ENCODE results near the gene IDH3A. TPM values are rescaled to one million over a fixed set of nuclear protein-coding genes. Genes with fewer than 3 reads are reported as not detected.
A peak's percentile ranks its signal among the peaks of the same experiment; 100 is the strongest.

The IDH3A gene
- total RNA-seq, 1 experiment from 2014 or later: 19.6 TPM

DNA sequence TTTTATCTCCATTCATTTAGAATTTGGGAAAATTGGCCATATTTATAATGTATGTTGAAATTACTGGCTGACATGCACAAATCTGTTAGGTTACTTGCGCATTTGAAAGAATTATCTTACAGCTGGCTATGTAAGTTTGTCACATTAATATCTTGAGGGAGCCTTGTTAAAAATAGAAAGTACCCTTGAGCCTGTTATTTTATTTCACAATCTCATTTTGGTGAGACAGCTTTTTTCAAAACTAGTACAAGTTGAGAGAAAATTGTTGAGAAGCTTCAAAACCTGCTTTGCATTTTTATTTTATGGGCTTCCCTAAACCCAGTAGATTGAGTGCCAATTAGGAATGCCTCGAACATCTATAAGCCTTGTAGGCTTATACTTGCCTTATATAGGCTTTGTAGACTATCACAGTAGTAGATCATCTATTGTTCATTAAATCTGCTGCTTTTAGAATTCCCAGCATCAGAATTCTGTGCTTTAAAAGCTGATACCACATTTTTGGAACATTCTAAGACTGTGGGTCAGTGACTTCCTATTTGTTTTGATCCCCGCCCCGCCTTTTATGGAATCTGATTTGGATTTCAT lies 6.3 kb downstream of the IDH3A start:
- in situ Hi-C loops (cut with HindIII; ENCODE audit: low pct_unique_long_range_greater_than_20kb, low sequenced_read_pairs): no loop called here
- no peak for DNase-seq (ENCODE audit: low read depth)

DNA sequence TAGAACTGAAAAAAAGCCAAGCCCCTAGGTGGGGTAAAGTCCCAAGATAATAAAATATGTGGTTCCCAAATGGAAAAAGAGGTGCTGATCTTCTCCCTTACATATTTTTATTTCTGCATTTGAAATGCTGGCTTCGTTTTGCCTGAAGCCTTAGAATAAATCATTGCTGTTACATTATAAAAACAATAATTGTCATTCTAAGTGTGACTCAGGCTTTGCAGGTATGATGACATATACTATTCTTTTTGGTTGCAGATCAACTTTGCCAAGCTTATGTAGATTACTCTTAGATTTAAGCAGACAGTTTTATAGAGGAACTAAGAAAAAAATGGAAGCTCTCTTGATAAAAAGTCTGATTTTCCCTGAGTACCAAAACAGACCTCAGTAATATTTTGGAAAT lies 7.5 kb downstream of the IDH3A start:
- in situ Hi-C loops (cut with HindIII; ENCODE audit: low pct_unique_long_range_greater_than_20kb, low sequenced_read_pairs): no loop called here

DNA sequence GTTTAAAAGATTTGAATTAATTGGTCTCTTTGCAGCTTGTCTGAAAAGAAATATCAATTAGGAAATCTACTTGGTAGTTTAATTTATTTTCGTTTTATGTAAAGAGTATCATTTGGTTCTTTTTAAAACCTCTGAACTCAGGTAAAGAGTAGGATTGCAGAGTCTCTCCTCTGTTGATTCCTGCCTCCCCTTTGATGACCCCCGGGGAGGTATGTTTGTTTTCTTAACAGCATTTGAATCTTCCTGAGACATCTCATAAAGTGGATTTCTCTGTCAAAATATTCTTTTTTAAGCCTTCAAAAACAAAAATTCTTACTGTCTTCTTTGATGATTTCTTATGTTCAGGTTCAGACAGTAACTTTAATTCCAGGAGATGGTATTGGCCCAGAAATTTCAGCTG lies 8.0 kb downstream of the IDH3A start:
- in situ Hi-C loops (cut with HindIII; ENCODE audit: low pct_unique_long_range_greater_than_20kb, low sequenced_read_pairs): no loop called here
- no peak for DNase-seq (ENCODE audit: low read depth)

More for the DNA sequence above, 7.5 kb downstream of the IDH3A start:
- no peak for DNase-seq (ENCODE audit: low read depth)

DNA sequence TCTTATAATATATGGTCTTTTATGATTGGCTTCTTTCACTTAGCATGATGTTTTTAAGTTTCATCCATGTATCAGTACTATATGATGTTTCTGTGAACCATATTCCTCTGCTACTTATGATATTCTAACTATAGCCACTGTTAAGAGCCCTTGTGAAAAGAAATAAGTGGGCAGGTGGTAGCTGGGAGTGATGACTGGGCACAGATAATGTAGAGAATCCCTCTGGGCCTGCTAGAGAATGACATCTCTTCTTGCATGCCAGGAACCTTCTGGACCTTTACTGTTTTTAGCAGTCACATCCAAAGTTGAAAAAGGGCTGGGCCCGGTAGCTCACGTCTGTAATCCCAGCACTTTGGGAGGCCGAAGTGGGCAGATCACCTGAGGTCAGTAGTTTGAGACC lies 10.2 kb downstream of the IDH3A start:
- in situ Hi-C loops (cut with HindIII; ENCODE audit: low pct_unique_long_range_greater_than_20kb, low sequenced_read_pairs): no loop called here
- DNase-seq (ENCODE audit: low read depth): no peak

DNA sequence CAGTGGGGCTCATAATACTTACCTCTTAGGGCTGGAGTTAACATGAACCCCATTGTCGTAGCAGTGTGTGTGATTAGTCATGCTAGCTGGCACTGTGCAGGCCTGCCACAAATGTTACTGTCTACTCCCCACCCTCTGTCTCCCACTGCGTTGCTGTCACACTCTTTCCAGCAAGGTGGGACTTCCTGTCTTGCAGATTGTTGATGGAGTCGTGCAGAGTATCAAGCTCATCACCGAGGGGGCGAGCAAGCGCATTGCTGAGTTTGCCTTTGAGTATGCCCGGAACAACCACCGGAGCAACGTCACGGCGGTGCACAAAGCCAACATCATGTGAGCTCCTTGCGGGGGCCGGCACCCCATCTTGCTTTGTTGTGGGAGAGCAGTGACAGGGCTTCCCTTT lies 12.9 kb downstream of the IDH3A start:
- in situ Hi-C loops (cut with HindIII; ENCODE audit: low pct_unique_long_range_greater_than_20kb, low sequenced_read_pairs): no loop called here
- no peak for DNase-seq (ENCODE audit: low read depth)

DNA sequence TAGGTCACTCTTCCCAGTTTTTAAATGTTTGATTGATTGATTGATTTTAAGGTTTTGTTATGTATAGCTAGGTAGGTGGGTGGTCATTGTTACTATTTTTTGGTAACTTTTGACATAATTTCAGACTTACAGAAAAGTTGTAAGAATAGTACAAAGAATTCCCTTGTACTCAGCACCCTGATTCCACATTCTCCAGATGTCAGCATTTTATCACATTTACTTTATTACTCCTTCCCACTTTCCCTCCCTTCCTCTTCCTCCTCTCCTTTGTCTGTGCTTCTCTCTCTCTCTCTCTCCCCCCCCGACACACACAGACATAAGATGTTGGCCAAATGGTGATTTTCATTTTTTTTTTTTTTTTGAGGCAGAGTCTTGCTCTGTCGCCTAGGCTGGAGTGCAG lies 14.8 kb downstream of the IDH3A start:
- no peak for DNase-seq (ENCODE audit: low read depth)
- in situ Hi-C loops (cut with HindIII; ENCODE audit: low pct_unique_long_range_greater_than_20kb, low sequenced_read_pairs): no loop called here

DNA sequence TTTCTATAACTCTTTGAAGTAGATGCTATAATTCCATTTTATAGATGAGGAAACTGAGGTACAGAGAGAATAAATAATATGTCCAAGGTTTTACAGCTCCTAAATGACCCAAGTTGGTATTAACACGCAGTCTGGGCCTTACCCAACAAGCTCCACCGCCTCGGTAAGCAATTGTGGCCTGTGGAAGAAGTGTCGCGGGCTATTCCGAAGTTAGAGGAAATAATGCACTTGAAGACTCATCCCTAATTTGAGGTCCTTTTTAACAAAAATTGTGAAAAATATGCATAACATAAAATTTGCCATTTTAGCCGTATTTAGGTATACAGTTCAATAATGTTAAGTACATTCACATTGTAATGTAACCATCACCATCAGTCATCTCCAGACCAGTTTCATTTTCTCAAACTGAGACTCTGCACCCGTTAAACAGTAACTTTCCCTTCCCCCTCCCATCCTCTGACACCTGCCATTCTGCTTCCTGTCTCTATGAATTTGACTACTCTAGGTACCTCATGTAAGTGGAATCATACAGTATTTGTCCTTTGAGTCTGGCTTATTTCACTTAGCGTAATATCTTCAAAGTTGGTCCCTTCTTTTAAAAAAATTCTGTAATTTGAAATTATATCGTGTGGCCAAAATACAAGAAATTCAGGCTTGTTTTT lies 18.2 kb downstream of the IDH3A start:
- in situ Hi-C loops (cut with HindIII; ENCODE audit: low pct_unique_long_range_greater_than_20kb, low sequenced_read_pairs): no loop called here
- DNase-seq (ENCODE audit: low read depth): no peak

DNA sequence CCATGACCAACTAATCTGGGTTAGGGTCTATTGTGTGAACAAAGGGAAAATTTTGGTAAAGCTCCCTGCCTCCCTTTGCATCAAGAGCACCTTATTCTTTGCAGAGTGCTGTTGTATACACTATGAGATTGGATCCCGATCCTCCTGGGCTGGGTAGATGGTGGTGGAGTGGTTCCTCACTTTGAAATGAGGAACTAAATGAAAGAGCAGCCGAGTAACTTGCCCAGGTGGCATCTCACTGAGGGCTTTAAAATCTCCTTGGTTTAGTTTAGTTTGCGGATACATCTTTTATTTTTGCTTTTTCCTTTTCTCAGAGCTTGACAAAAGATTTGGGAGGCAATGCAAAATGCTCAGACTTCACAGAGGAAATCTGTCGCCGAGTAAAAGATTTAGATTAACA lies 19.4 kb downstream of the IDH3A start:
- DNase-seq (ENCODE audit: low read depth): no peak
- in situ Hi-C loops (cut with HindIII; ENCODE audit: low pct_unique_long_range_greater_than_20kb, low sequenced_read_pairs): no loop called here

DNA sequence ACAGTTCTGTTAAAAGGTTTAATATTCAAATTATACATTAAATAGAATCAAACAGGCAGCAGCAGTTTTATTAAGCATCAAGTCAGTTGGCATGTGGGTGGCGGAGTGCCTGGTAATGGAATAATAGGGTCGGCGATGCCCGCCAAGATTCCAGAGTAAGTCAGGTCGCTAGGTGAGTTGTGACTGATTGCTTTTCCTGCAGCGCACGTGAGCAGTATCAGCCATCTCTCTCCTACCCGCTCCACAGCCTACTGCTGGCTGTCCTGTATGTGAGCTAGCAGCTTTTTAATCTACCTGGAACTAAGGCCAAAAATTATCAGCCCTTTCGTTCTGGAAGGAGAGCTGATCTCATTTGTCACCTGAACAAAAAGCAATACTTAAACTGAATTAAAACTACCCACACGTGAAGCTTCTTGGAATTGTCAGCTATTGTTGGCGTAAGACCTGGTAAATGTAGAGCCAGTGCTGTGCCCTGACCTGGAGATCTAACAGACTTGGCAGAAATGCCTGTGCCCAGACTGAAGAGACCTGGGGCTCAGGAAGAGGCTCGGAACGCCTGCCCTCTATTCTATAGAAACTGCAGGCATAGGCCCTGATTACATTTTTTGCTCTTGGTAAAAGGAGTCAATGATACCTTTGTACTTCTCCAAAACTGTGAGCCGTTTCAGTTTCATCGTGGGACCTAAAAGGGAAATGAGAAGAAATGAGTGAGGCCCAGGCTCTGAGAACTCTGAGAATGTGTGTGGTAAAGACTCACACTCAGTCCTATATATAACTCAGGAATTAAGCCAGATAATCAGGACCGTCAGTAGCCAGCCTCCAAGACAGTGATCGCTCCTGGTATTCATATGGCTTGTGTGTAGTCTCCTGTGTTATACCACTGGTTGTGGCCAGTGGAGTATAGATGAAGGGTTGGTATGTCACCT lies 21.9 kb downstream of the IDH3A start:
- in situ Hi-C loops (cut with HindIII; ENCODE audit: low pct_unique_long_range_greater_than_20kb, low sequenced_read_pairs): no loop called here
- no peak for DNase-seq (ENCODE audit: low read depth)

DNA sequence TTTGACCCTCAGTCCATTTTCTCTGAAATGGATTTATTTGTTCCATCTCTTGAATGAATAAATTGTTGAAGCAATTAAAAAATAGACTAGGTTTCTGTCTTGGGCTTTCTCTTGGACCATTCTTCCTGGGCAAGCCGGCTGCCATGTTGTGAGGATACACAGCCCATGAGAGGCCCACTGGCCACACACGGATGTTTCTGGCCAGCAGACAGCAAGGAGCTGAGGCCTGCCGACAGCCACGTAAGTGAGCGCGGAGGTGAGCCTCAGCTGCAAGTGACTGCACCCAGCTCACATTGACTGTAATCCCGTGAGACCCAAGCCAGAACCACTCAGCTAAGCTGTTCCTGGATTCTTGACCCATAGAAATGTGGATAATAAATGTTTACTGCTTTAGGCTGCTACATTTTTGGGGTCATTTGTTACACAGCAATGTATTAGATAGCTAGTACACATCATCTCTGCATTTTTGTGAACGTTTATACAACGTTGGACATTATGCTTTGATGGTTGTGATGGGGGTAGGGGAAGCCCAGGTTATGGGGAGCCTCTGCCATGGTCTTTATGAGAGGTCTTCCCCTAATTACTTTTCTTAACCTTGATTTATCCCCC lies 22.8 kb downstream of the IDH3A start:
- no peak for DNase-seq (ENCODE audit: low read depth)
- in situ Hi-C loops (cut with HindIII; ENCODE audit: low pct_unique_long_range_greater_than_20kb, low sequenced_read_pairs): no loop called here

DNA sequence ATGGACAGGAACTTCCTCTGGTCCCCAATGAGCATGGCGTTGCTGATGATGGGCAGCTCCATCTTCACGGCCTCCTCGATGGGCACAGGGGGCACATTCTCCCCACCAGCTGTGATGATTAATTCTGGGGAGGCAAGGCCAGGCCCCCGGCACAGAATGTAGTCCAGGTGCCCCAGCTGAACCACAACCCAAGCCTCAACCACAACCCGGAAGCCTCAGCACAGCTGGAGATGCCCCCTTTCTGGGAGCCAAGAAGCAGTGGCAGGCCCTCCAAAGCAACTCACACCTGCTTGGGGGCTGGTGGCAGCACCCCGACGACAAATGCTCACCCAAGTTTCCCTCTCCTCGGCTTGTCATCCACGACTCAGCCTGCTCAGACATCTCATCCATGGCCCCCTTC lies 25.2 kb downstream of the IDH3A start:
- DNase-seq (ENCODE audit: low read depth): no peak
- in situ Hi-C loops (cut with HindIII; ENCODE audit: low pct_unique_long_range_greater_than_20kb, low sequenced_read_pairs): no loop called here

DNA sequence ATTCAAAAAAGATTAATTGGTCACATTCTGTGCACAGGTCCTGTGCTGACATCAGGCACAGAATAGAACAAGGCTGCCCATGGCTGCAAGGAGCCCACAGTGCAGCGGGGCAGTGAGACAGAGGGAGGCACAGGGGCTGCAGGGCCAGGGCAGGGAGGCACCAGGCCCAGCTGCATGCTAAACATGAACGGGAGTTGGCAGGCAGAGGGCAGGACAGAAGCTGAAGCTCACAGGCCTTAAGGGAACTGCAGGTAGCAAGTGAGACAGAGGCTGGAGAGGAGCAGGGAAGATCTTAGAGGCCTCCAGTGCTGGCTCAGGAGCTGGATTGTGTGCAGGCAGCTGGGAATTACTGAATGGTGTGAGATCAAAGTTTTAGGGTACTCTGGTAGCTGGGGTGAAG lies 26.2 kb downstream of the IDH3A start:
- in situ Hi-C loops (cut with HindIII; ENCODE audit: low pct_unique_long_range_greater_than_20kb, low sequenced_read_pairs): no loop called here
- DNase-seq (ENCODE audit: low read depth): no peak

DNA sequence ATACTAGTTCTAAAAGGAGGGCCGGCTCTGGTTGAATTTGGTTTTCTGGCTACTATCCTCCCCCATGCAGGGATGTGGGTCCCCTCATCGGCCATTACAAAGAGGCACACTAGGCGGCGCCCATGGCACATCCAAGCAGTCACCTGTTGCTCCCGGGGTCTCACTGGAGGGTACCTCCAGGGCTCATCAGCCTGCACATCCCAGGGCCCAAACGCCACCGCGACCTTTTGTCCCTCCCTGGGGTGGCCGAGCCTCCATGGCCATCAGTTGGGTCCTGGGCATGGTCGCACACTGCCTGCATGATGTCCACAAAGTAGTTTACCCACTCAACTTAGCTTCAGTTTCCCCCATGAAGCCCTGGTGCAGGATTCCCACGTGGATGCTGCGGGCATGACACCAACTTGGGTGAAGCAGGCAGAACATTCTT lies 28.3 kb downstream of the IDH3A start:
- peak; percentile 20 for DNase-seq (ENCODE audit: low read depth)
- in situ Hi-C loops (cut with HindIII; ENCODE audit: low pct_unique_long_range_greater_than_20kb, low sequenced_read_pairs): no loop called here

DNA sequence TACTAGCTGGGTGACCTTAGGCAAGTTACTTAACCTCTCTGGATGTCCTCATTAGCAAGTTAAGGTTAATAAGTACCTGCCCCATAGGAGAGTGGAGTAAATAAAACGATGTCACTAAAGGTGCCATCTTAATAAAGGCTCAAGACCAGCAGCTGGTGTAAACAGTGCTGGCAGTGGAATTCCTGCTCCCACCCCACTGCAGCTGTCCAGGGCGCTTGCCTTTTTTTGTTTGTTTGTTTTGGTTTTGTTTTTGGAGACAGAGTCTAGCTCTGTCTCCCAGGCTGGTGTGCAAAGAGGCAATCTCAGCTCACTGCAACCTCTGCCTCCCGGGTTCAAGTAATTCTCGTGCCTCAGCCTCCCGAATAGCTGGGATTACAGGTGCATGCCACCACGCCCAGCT lies 28.9 kb downstream of the IDH3A start:
- no peak for DNase-seq (ENCODE audit: low read depth)
- in situ Hi-C loops (cut with HindIII; ENCODE audit: low pct_unique_long_range_greater_than_20kb, low sequenced_read_pairs): no loop called here

DNA sequence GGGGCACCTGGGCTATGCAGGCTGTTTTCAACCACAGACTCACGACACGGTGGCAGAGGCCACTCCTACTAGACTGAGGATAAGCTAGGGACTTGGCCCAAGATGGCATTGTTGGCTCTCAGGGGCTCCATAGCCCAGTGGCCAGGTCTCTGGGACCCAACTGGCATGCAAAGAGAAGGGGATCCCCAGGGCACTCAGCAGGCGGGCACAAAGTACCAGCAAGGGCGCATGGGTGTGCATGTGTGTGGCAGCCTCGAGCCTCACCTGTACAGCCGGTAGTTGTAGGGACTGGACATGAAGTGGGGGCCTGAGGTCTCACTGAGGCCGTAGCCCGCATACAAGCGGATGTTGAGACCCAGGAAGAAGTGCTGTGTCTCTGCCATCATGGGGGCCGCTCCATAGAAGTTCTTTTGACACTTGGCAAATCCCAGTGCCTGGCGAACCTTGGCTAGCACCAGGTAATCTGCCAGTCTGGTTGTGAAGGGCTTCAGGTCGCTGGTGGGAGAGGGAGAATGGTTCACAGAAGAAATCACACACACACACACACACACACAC lies 30.2 kb downstream of the IDH3A start:
- DNase-seq (ENCODE audit: low read depth): no peak
- in situ Hi-C loops (cut with HindIII; ENCODE audit: low pct_unique_long_range_greater_than_20kb, low sequenced_read_pairs): no loop called here

DNA sequence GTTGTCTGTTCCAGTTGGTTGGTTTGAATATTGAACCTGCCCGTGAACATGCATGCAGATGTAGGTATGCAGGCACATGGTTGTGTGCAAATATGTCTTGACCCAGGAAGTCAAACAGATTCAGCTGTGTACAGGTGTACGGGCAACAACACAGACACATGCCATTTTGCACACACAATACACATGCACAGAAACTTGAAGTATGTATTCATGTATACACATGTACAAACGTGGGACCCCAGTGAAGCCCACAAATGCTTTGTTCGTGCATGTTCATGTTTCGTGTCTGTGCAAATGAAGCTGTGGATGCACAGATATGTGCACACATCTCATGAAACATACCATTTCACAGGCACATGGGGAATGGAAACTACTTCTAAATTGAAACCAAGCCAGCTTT lies 30.7 kb downstream of the IDH3A start:
- no peak for DNase-seq (ENCODE audit: low read depth)
- in situ Hi-C loops (cut with HindIII; ENCODE audit: low pct_unique_long_range_greater_than_20kb, low sequenced_read_pairs): no loop called here

DNA sequence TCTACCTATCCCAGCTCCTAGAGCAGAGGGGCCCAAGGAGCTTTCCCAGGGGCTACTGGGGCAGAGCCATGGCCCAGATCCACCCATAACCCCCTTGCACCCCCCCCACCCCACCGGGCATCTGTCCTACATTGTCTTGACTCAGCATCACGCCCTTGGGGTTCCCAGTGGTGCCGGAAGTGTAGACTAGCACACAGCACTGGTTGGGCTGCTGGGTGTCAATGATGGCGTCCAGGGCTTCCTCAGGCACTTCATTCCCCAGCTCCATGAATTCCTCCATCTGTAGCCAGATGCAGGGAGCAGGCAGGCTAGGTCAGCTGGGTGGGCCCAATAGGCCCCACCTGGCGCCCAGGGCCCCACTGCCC lies 33.2 kb downstream of the IDH3A start:
- no peak for DNase-seq (ENCODE audit: low read depth)

DNA sequence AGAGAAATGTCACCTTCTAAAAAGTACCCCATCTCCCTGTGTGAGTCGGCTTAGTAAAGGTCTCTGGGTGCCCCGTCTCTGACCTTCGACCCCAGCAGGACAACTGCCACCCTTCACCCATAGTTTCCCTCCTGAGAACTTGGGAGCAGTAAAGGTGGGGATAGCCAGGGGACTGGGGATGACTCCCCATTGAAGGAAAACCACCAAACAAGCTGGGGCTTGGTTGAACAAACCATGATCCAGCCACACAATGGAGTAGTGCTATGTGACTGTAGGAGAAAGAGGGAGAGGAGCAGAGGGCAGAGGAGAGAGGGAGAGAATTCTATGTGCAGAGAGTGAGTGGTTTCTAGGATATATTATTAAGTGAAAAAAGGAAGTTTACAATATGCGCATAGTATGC lies 33.7 kb downstream of the IDH3A start:
- DNase-seq (ENCODE audit: low read depth): no peak
- in situ Hi-C loops (cut with HindIII; ENCODE audit: low pct_unique_long_range_greater_than_20kb, low sequenced_read_pairs): no loop called here

More for the DNA sequence above, 33.2 kb downstream of the IDH3A start:
- in situ Hi-C loops (cut with HindIII; ENCODE audit: low pct_unique_long_range_greater_than_20kb, low sequenced_read_pairs): no loop called here
